ENCODE data around the gene ALOX5AP.

The ALOX5AP gene

GRCh38 chr13:30773561-30773960 lies 38.2 kb downstream of the ALOX5AP start:
- no peaks in the 10 kb centered on the region for H3K9me2 ChIP-seq (replicated peaks; ENCODE audit: insufficient read depth, low read length)
- no peaks in the 10 kb centered on the region for H4K20me1 ChIP-seq (ENCODE audit: insufficient read depth, low read length)
- H3F3A ChIP-seq (ENCODE audit: insufficient read depth, low read length): no peaks in the 10 kb centered on the region
- no peak overlapping the region for H2AFZ ChIP-seq (ENCODE audit: low read length)
- DNase-seq: no peak
- H3K27ac ChIP-seq (ENCODE audit: low read length): no peak overlapping the region
- peaks cover 12% of the 10 kb centered on the region; the same call in 1 of the 2 replicates for H3K4me1 ChIP-seq (ENCODE audit: low read length)
- no peak overlapping the region; the same call in 1 of the 2 replicates for H3K4me2 ChIP-seq (ENCODE audit: low read depth, low read length)
- no peak overlapping the region for H3K4me3 ChIP-seq (ENCODE audit: low read length)
- no peaks in the 10 kb centered on the region for H3K79me2 ChIP-seq (ENCODE audit: low read length)
- H3K9me3 ChIP-seq (replicated peaks; ENCODE audit: insufficient read depth, low read length): no peaks in the 10 kb centered on the region
- no peak overlapping the region for H3K9ac ChIP-seq (ENCODE audit: low read length)
- no peak for TF ChIP-seq EZH2 (optimal IDR thresholded peaks at IDR 0.05; ENCODE audit: low read depth, low read length)
- TF ChIP-seq CTCF (IDR thresholded peaks at IDR 0.05; ENCODE audit: low read length): no peak
- no peak for TF ChIP-seq EZH2phosphoT487 (IDR thresholded peaks at IDR 0.05; ENCODE audit: low read length)
- H3K27me3 ChIP-seq (replicated peaks; ENCODE audit: insufficient read depth, low read length): no peaks in the 10 kb centered on the region
- H3K36me3 ChIP-seq (replicated peaks; ENCODE audit: insufficient read depth, low read length): no peaks in the 10 kb centered on the region

GRCh38 chr13:30774214-30774730 lies 38.9 kb downstream of the ALOX5AP start:
- Histone ChIP-seq H4K20me1 (ENCODE audit: insufficient read depth, low read length) (no peaks in the 10 kb centered on the region), H2AFZ (ENCODE audit: low read length) (no peak overlapping the region), H3K9me3 (replicated peaks; ENCODE audit: insufficient read depth, low read length) (no peaks in the 10 kb centered on the region), H3K9ac (ENCODE audit: low read length) (no peak overlapping the region), H3K4me3 (ENCODE audit: low read length) (peak overlapping the region; percentile 8; the same call in 1 of the 2 replicates), H3K9me2 (replicated peaks; ENCODE audit: insufficient read depth, low read length) (no peaks in the 10 kb centered on the region), H3K4me2 (ENCODE audit: low read depth, low read length) (peak overlapping the region; percentile 41), H3K27me3 (replicated peaks; ENCODE audit: insufficient read depth, low read length) (no peaks in the 10 kb centered on the region), H3K79me2 (ENCODE audit: low read length) (no peaks in the 10 kb centered on the region), H3K4me1 (ENCODE audit: low read length) (peaks cover 12% of the 10 kb centered on the region; the same call in 1 of the 2 replicates), H3K36me3 (replicated peaks; ENCODE audit: insufficient read depth, low read length) (no peaks in the 10 kb centered on the region), H3F3A (ENCODE audit: insufficient read depth, low read length) (no peaks in the 10 kb centered on the region), H3K27ac (ENCODE audit: low read length) (no peak overlapping the region)
- TF ChIP-seq EZH2phosphoT487 (IDR thresholded peaks at IDR 0.05; ENCODE audit: low read length): no peak
- TF ChIP-seq EZH2 (optimal IDR thresholded peaks at IDR 0.05; ENCODE audit: low read depth, low read length): no peak
- TF ChIP-seq CTCF (IDR thresholded peaks at IDR 0.05; ENCODE audit: low read length): no peak
- peak; percentile 44 for DNase-seq

GRCh38 chr13:30776661-30777060 lies 41.3 kb downstream of the ALOX5AP start:
- DNase-seq: no peak
- Histone ChIP-seq H2AFZ (ENCODE audit: low read length) (no peak overlapping the region), H3K79me2 (ENCODE audit: low read length) (no peaks in the 10 kb centered on the region), H3K4me3 (ENCODE audit: low read length) (no peak overlapping the region), H3F3A (ENCODE audit: insufficient read depth, low read length) (no peaks in the 10 kb centered on the region), H3K27me3 (replicated peaks; ENCODE audit: insufficient read depth, low read length) (no peaks in the 10 kb centered on the region), H3K27ac (ENCODE audit: low read length) (no peak overlapping the region), H4K20me1 (ENCODE audit: insufficient read depth, low read length) (no peaks in the 10 kb centered on the region), H3K9me2 (replicated peaks; ENCODE audit: insufficient read depth, low read length) (no peaks in the 10 kb centered on the region), H3K4me2 (ENCODE audit: low read depth, low read length) (no peak overlapping the region), H3K9me3 (replicated peaks; ENCODE audit: insufficient read depth, low read length) (no peaks in the 10 kb centered on the region), H3K4me1 (ENCODE audit: low read length) (peaks cover 12% of the 10 kb centered on the region; the same call in 1 of the 2 replicates), H3K9ac (ENCODE audit: low read length) (no peak overlapping the region), H3K36me3 (replicated peaks; ENCODE audit: insufficient read depth, low read length) (no peaks in the 10 kb centered on the region)
- TF ChIP-seq EZH2 (optimal IDR thresholded peaks at IDR 0.05; ENCODE audit: low read depth, low read length) (no peak), CTCF (IDR thresholded peaks at IDR 0.05; ENCODE audit: low read length) (no peak), EZH2phosphoT487 (IDR thresholded peaks at IDR 0.05; ENCODE audit: low read length) (no peak)

All from MM.1S (cell line).